CD14-positive monocyte (primary cell): ENCODE data around the gene TFIP11. TPM values are rescaled to one million over a fixed set of nuclear protein-coding genes. Genes with fewer than 3 reads are reported as not detected.

Experiments
- DNase-seq, 3 donors: peaks; one replicate each; pipeline ENCODE4 v3.0.0-alpha.2; 2011 to 2022
- H2AFZ ChIP-seq: 2 replicates; pipeline ENCODE4 v1.6.0; 2012; ENCODE audit warnings: mild to moderate bottlenecking, low read depth, low read length, inconsistent platforms; ENCODE audit not compliant: insufficient read depth, poor library complexity, severe bottlenecking
- H3K27ac ChIP-seq, 2 donors: 1 replicate in 1 of 2; 2 replicates in 1 of 2; pipeline ENCODE4 v1.5.1; 2012 to 2013; ENCODE audit warnings: low read length in 2 of 2, control low read depth in 1 of 2, inconsistent platforms in 1 of 2, low read depth in 1 of 2, mild to moderate bottlenecking in 1 of 2
- H3K27me3 ChIP-seq, 2 donors: one replicate each; pipeline versions ENCODE4 v1.6.0 to v1.6.1; 2011 to 2013; ENCODE audit warnings: low read length in 2 of 2; ENCODE audit not compliant: control insufficient read depth in 2 of 2, insufficient read depth in 2 of 2
- H3K36me3 ChIP-seq, 2 donors: replicated peaks in 1 of 2; 1 replicate in 1 of 2; 2 replicates in 1 of 2; pipeline versions ENCODE4 v1.5.1 to v1.6.1; 2012 to 2013; ENCODE audit warnings: low read length in 2 of 2, control low read depth in 1 of 2, inconsistent platforms in 1 of 2, mild to moderate bottlenecking in 1 of 2; ENCODE audit not compliant: insufficient read depth in 2 of 2, control insufficient read depth in 1 of 2
- H3K4me1 ChIP-seq, 2 donors: 1 replicate in 1 of 2; 2 replicates in 1 of 2; pipeline versions ENCODE4 v1.5.1 to v1.6.1; 2012 to 2013; ENCODE audit warnings: low read length in 2 of 2, control low read depth in 1 of 2, inconsistent platforms in 1 of 2, mild to moderate bottlenecking in 1 of 2, moderate library complexity in 1 of 2; ENCODE audit not compliant: insufficient read depth in 2 of 2, control insufficient read depth in 1 of 2
- H3K4me2 ChIP-seq: replicated peaks from 2 replicates; pipeline ENCODE3; 2012; ENCODE audit warnings: low read length, moderate library complexity, mild to moderate bottlenecking; ENCODE audit not compliant: poor library complexity, severe bottlenecking; ENCODE audit errors: extremely low read depth
- H3K4me3 ChIP-seq, 3 experiments: fragments of 200-600 bp in 1 of 3; sonication (generic) in 1 of 3; replicated peaks in 1 of 3; 1 replicate in 2 of 3; 2 replicates in 1 of 3; pipeline ENCODE4 v1.5.1; 2011 to 2013; ENCODE audit warnings: low read length in 3 of 3, mild to moderate bottlenecking in 3 of 3, control low read depth in 2 of 3, low read depth in 2 of 3, inconsistent platforms in 1 of 3, moderate library complexity in 1 of 3
- H3K79me2 ChIP-seq: 2 replicates; pipeline ENCODE4 v1.6.0; 2012; ENCODE audit warnings: mild to moderate bottlenecking, control low read depth, inconsistent platforms, low read length, moderate library complexity; ENCODE audit not compliant: insufficient read depth
- H3K9ac ChIP-seq: 2 replicates; pipeline ENCODE4 v1.6.0; 2017; ENCODE audit warnings: low read length, mild to moderate bottlenecking; ENCODE audit not compliant: insufficient read depth, poor library complexity, severe bottlenecking
- H3K9me3 ChIP-seq, 2 donors: replicated peaks in 1 of 2; 1 replicate in 1 of 2; 2 replicates in 1 of 2; pipeline versions ENCODE4 v1.5.1 to v1.6.1; 2012 to 2013; ENCODE audit warnings: low read length in 2 of 2, control low read depth in 1 of 2; ENCODE audit not compliant: control insufficient read depth in 1 of 2, insufficient read depth in 1 of 2
- H4K20me1 ChIP-seq: 2 replicates; pipeline ENCODE4 v1.6.0; 2012; ENCODE audit warnings: mild to moderate bottlenecking, low read length, control low read depth, moderate library complexity; ENCODE audit not compliant: insufficient read depth
- H3K27ac Mint-ChIP-seq, 7 donors: one replicate each; pipeline ENCODE4 v1.8.0; 2020; ENCODE audit warnings: mild to moderate bottlenecking in 7 of 7, mixed read lengths in 7 of 7, moderate library complexity in 6 of 7, inconsistent platforms in 2 of 7
- H3K27me3 Mint-ChIP-seq, 3 donors: one replicate each; pipeline ENCODE4 v1.8.0; 2021 to 2022; ENCODE audit warnings: low read depth in 3 of 3, mild to moderate bottlenecking in 3 of 3, mixed read lengths in 3 of 3, moderate library complexity in 3 of 3, inconsistent platforms in 1 of 3
- H3K36me3 Mint-ChIP-seq, 2 donors: one replicate each; pipeline ENCODE4 v1.8.0; 2020; ENCODE audit warnings: mixed read lengths in 2 of 2, inconsistent platforms in 1 of 2, mild to moderate bottlenecking in 1 of 2
- H3K4me1 Mint-ChIP-seq: one replicate; pipeline ENCODE4 v1.8.0; 2020; ENCODE audit warnings: mild to moderate bottlenecking, mixed read lengths
- H3K4me3 Mint-ChIP-seq, 2 donors: one replicate each; pipeline ENCODE4 v1.8.0; 2020; ENCODE audit warnings: mild to moderate bottlenecking in 2 of 2, mixed read lengths in 2 of 2, moderate library complexity in 1 of 2
- H3K9me3 Mint-ChIP-seq, 7 donors: one replicate each; pipeline ENCODE4 v1.8.0; 2020 to 2022; ENCODE audit warnings: mixed read lengths in 7 of 7, mild to moderate bottlenecking in 6 of 7, moderate library complexity in 6 of 7, inconsistent platforms in 2 of 7
- WGBS: methylation state at CpG from one replicate; pipeline ENCODE4 v1.1.5; 2013; ENCODE audit warnings: missing lambda C conversion rate; ENCODE audit not compliant: insufficient coverage; 5-methylcytosine and 5-hydroxymethylcytosine counted together
- intact Hi-C, 2 donors: fragments of 100-400 bp; cut with micrococcal nuclease; formaldehyde crosslinking; loops; one replicate each; pipeline versions ENCODE4 v1.15.0 to v1.15.1; 2023
- polyA plus RNA-seq, 3 donors: library from polyadenylated mRNA; depleted of rRNA in 1 of 3; unstranded in 2 of 3; stranded (reverse) in 1 of 3; fragments of 300-500 nt in 2 of 3; fragments of >200 nt in 1 of 3; fragmentation: Illumina TruSeq in 2 of 3; gene quantifications; 1 replicate in 2 of 3; 2 replicates in 1 of 3; pipeline ENCODE4 v1.2.3, GENCODE V29; 2012 to 2021
- TF ChIP-seq, protein P1 (sequence below): fragments of 200-600 bp; IDR thresholded peaks from one replicate; pipeline ENCODE4 v1.8.0; 2022; ENCODE audit warnings: antibody characterized with exemption, mild to moderate bottlenecking

Gene TFIP11
- polyA plus RNA-seq, 3 donors, result 10.1 to 25.5 (median 19.8) TPM

DNA sequence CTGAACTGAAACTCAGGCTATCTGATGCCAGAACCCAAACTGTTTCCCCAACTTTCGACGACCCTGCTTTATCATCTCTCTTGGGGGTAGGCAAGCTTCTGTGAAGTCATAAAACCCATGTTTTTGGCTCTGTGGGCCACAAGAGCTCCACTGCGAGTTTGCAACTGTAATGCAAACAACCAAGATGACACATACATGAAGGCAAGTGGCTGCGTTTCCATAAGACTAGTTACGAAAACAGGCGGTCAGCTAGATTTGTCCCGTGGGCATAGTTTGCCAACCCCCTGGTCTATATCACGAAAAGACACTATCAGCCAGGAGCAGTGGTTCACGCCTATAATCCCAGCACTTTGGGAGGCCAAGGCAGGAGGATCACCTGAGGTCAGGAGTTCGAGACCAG lies 40.2 kb upstream of the TFIP11 start:
- peaks cover 9% of the 10 kb centered on the region for H3K4me1 Mint-ChIP-seq
- TF ChIP-seq, protein P1, sequence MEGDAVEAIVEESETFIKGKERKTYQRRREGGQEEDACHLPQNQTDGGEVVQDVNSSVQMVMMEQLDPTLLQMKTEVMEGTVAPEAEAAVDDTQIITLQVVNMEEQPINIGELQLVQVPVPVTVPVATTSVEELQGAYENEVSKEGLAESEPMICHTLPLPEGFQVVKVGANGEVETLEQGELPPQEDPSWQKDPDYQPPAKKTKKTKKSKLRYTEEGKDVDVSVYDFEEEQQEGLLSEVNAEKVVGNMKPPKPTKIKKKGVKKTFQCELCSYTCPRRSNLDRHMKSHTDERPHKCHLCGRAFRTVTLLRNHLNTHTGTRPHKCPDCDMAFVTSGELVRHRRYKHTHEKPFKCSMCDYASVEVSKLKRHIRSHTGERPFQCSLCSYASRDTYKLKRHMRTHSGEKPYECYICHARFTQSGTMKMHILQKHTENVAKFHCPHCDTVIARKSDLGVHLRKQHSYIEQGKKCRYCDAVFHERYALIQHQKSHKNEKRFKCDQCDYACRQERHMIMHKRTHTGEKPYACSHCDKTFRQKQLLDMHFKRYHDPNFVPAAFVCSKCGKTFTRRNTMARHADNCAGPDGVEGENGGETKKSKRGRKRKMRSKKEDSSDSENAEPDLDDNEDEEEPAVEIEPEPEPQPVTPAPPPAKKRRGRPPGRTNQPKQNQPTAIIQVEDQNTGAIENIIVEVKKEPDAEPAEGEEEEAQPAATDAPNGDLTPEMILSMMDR, result no peak
- H4K20me1 ChIP-seq, result peaks cover 92% of the 10 kb centered on the region
- H3K36me3 ChIP-seq, result peaks cover 3 to 46% of the 10 kb centered on the region in 2 donors
- intact Hi-C loops, result no loop called here
- H3K9me3 Mint-ChIP-seq, result peaks cover 0 to 2% (median 0%) of the 10 kb centered on the region in 7 donors
- H3K36me3 Mint-ChIP-seq, result peaks cover 18 to 54% of the 10 kb centered on the region in 2 donors
- H3K9me3 ChIP-seq, result no peaks in the 10 kb centered on the region
- H3K27me3 ChIP-seq, result no peaks in the 10 kb centered on the region
- no peak overlapping the region for H3K9ac ChIP-seq
- no peak overlapping the region for H3K4me2 ChIP-seq
- H3K4me3 ChIP-seq, result no peak overlapping the region
- H3K4me1 ChIP-seq, result peaks cover 2 to 6% of the 10 kb centered on the region in 2 donors
- H3K27ac Mint-ChIP-seq, result no peak overlapping the region
- no peak overlapping the region for H2AFZ ChIP-seq
- no peak for DNase-seq
- no peak overlapping the region for H3K27ac ChIP-seq
- no peak overlapping the region for H3K4me3 Mint-ChIP-seq
- H3K27me3 Mint-ChIP-seq, result peaks cover 0 to 2% (median 0%) of the 10 kb centered on the region in 3 donors
- 80% methylated on average over 9 of the region's 10 CpGs for WGBS
- peaks cover 89% of the 10 kb centered on the region for H3K79me2 ChIP-seq

DNA sequence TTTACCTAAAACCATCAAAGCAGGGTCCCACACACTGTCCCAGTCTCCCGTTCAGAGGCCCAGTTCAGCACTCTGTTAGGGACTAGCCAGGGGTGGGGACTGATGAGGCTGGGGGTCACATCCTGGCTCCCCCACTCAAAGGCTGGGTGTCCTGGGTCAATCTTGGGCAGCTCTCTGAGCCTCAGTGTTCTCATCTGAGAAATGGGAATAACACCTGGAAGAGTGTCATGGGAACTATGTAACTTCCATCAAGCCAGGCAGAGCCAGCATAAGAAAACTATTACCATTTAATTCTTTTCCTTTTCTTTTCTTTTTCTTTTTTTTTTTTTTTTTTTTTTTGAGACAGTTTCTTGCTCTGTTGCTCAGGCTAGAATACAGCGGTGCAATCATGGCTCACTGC lies 39.3 kb upstream of the TFIP11 start:
- Mint-ChIP-seq H3K27me3 (peaks cover 0 to 2% (median 0%) of the 10 kb centered on the region in 3 donors), H3K27ac (peak overlapping the region in 1 of 7 donors; percentile 54), H3K4me1 (peaks cover 18% of the 10 kb centered on the region), H3K4me3 (no peak overlapping the region), H3K9me3 (peaks cover 0 to 2% (median 0%) of the 10 kb centered on the region in 7 donors), H3K36me3 (peaks cover 23 to 58% of the 10 kb centered on the region in 2 donors)
- Histone ChIP-seq H3K27me3 (no peaks in the 10 kb centered on the region), H3K9me3 (no peaks in the 10 kb centered on the region), H3K4me3 (no peak overlapping the region), H3K9ac (no peak overlapping the region), H3K4me2 (no peak overlapping the region), H2AFZ (no peak overlapping the region), H3K4me1 (peaks cover 11 to 15% of the 10 kb centered on the region in 2 donors), H3K27ac (no peak overlapping the region), H3K36me3 (peaks cover 3 to 40% of the 10 kb centered on the region in 2 donors), H3K79me2 (peaks cover 89% of the 10 kb centered on the region), H4K20me1 (peaks cover 92% of the 10 kb centered on the region)
- TF ChIP-seq, protein P1, result no peak
- WGBS, result no CpG with 5 or more reads among the region's 2 CpGs
- no peak for DNase-seq
- intact Hi-C loops, result no loop called here
